MM.1S (cell line): ENCODE measurements around the gene TMEM184B.

Source experiments
- CTCF ChIP-seq: fragments of 300-600 bp; sonication (generic); IDR thresholded peaks from 2 replicates; pipeline ENCODE4 v1.5.1; 2016; ENCODE audit warnings: antibody characterized with exemption, low read length, mixed read lengths
- EZH2 ChIP-seq: fragments of 300-600 bp; sonication (generic); optimal IDR thresholded peaks from 2 replicates; pipeline ENCODE3; 2017; ENCODE audit warnings: low read depth, mild to moderate bottlenecking, antibody characterized with exemption, low read length, mixed read lengths
- EZH2phosphoT487 ChIP-seq: fragments of 300-600 bp; sonication (generic); IDR thresholded peaks from 2 replicates; pipeline ENCODE4 v1.6.1; 2018; ENCODE audit warnings: antibody characterized with exemption, low read length

GRCh38 chr22:38201371-38201710 lies 71.5 kb downstream of the TMEM184B start:
- TF ChIP-seq CTCF: no peak
- TF ChIP-seq EZH2: no peak
- TF ChIP-seq EZH2phosphoT487: no peak
